Naive B cell (primary cell): ENCODE measurements around the gene RNF144A. TPM values are rescaled to one million over a fixed set of nuclear protein-coding genes. Genes with fewer than 3 reads are reported as not detected.
"Not testable (repeated sequence)": the region's sequence is repeated elsewhere in the genome, so short reads cannot be mapped to it uniquely, and the experiment has no call there.

Experiments used
- ATAC-seq, 2 donors: fragments of 150-1000 bp; cut with Tn5 transposase; 2 replicates each; pipeline ENCODE4 v1.10.0; 2021; ENCODE audit warnings: low read depth in 2 of 2, mild to moderate bottlenecking in 2 of 2, moderate library complexity in 2 of 2
- DNase-seq: peaks from one replicate; pipeline ENCODE4 v3.0.0; 2022
- H3K27ac Mint-ChIP-seq, 6 donors: one replicate each; pipeline ENCODE4 v1.8.0; 2020 to 2022; ENCODE audit warnings: mild to moderate bottlenecking in 6 of 6, mixed read lengths in 6 of 6, moderate library complexity in 5 of 6, inconsistent platforms in 2 of 6
- H3K27me3 Mint-ChIP-seq, 3 donors: one replicate each; pipeline ENCODE4 v1.8.0; 2021 to 2022; ENCODE audit warnings: mixed read lengths in 3 of 3, mild to moderate bottlenecking in 1 of 3
- H3K36me3 Mint-ChIP-seq, 2 donors: one replicate each; pipeline ENCODE4 v1.8.0; 2020 to 2022; ENCODE audit warnings: mixed read lengths in 2 of 2, inconsistent platforms in 1 of 2, mild to moderate bottlenecking in 1 of 2
- H3K4me1 Mint-ChIP-seq, 3 donors: one replicate each; pipeline ENCODE4 v1.8.0; 2020 to 2022; ENCODE audit warnings: mixed read lengths in 3 of 3, inconsistent platforms in 1 of 3, mild to moderate bottlenecking in 1 of 3, moderate library complexity in 1 of 3
- H3K4me3 Mint-ChIP-seq, 8 donors: one replicate each; pipeline ENCODE4 v1.8.0; 2020 to 2022; ENCODE audit warnings: mild to moderate bottlenecking in 8 of 8, mixed read lengths in 8 of 8, moderate library complexity in 8 of 8, inconsistent platforms in 2 of 8
- H3K9me3 Mint-ChIP-seq, 7 donors: one replicate each; pipeline ENCODE4 v1.8.0; 2020 to 2022; ENCODE audit warnings: mixed read lengths in 7 of 7, mild to moderate bottlenecking in 5 of 7, inconsistent platforms in 2 of 7, moderate library complexity in 1 of 7
- polyA plus RNA-seq, 6 donors: library from polyadenylated mRNA; unstranded; fragments of 300-500 nt; fragmentation: Illumina TruSeq; gene quantifications; one replicate each; pipeline ENCODE4 v1.2.3, GENCODE V29; 2021; ENCODE audit warnings: low read depth in 6 of 6

RNF144A gene
- polyA plus RNA-seq, 6 donors from 2014 or later: 0.04 to 0.92 (median 0.16) TPM; not detected in 1

DNA sequence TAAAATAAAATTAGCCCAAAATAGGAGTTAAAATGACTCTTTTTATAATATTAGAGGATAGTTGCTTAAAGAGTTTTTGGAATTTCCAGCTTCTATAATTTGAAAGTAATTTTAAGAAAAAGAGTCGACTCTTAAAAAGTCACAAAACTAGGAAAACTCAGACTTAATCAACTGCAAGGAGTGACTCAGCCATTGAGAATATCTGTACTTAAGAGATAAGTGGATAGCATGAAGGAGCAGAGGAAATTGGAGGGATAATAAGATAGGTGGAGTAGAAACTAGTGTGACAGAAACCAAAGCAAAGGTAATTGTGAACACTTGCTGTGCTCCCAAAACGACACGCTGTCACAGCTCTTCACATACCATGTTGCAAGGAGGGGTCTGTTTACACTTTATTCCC, 31.2 kb upstream of the RNF144A start:
- Mint-ChIP-seq H3K27ac (no peak overlapping the region), H3K36me3 (no peaks in the 10 kb centered on the region), H3K4me3 (no peak overlapping the region), H3K9me3 (no peaks in the 10 kb centered on the region), H3K4me1 (no peaks in the 10 kb centered on the region), H3K27me3 (peaks cover 0 to 20% (median 7%) of the 10 kb centered on the region in 3 donors)
- DNase-seq: no peak
- ATAC-seq: no peak

DNA sequence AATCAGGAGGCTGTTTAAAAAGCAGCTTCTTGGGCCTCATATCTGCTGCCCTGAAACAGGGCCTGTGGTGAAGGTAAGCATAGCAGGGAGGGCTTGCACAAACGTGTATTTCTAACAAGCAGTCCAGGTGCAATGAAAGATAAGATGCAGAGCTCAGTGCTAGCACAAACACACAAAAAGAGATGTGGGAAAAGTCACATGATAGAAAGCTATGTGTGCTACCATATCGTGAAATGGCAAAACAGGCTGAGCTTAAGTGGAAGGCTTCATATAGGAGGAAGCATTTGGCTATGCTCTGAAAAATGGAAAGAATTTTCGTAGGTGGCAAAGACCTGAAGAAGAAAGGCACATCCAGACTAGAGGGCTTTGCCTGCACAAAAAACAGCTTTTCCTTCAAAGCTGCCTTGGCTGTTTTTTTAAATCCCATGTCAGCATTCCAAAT, 29.4 kb upstream of the RNF144A start:
- DNase-seq (no peak), ATAC-seq (no peak)
- Mint-ChIP-seq H3K27me3 (peaks cover 0 to 9% (median 0%) of the 10 kb centered on the region in 3 donors), H3K36me3 (no peaks in the 10 kb centered on the region), H3K4me1 (no peaks in the 10 kb centered on the region), H3K4me3 (no peak overlapping the region), H3K27ac (no peak overlapping the region), H3K9me3 (no peaks in the 10 kb centered on the region)

DNA sequence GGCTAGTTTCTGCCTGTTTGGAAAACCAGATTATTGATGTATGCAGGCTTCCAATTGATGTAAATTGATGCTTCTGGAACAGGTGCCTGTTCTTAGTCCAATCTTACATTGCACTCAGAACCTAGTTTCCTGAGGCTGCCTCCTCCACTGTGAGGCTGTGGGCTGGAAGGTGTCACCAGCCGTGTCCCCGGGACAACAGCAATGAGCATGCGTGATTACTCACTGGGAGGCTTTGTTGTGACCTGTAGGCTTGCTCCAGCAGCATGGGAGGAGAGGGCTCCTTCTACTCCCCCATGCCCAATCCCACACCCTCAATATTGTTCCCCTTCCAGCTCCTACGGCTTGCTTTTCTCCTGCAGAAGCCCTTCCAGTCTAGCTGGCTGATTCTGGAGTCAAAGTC, 28.5 kb upstream of the RNF144A start:
- Mint-ChIP-seq H3K27ac (no peak overlapping the region), H3K4me1 (no peaks in the 10 kb centered on the region), H3K27me3 (peaks cover 0 to 7% (median 0%) of the 10 kb centered on the region in 3 donors), H3K36me3 (no peaks in the 10 kb centered on the region), H3K4me3 (no peak overlapping the region), H3K9me3 (no peaks in the 10 kb centered on the region)
- no peak for ATAC-seq
- no peak for DNase-seq

DNA sequence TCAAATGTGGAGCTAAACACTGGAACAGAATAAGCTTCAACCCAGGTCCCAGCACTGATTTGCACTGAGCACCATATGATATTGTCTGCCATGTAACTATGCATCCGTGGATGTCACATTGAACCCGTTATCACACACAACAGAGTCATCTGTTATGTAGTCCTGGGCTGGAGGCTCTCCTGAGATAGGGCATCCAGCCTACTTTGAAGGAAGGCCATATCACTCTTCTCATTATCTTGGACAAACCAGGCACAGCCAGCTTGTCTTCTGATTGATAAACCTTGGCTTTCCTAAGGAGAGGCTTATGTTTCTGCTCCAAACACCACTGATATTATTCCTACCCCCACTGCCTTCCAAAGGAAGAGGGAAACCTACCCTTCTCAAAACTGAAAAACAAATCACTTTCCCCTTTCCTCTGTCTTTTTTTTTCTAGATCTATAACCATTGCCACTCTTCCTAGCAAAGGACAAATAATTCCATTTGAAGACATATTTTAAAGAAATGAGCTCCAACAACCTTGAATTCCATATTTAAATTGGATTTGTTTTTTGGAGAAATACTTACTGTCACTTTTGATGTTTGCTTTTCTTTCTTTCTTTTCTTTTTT, 23.2 kb upstream of the RNF144A start:
- H3K36me3 Mint-ChIP-seq: no peaks in the 10 kb centered on the region
- ATAC-seq: no peak

DNA sequence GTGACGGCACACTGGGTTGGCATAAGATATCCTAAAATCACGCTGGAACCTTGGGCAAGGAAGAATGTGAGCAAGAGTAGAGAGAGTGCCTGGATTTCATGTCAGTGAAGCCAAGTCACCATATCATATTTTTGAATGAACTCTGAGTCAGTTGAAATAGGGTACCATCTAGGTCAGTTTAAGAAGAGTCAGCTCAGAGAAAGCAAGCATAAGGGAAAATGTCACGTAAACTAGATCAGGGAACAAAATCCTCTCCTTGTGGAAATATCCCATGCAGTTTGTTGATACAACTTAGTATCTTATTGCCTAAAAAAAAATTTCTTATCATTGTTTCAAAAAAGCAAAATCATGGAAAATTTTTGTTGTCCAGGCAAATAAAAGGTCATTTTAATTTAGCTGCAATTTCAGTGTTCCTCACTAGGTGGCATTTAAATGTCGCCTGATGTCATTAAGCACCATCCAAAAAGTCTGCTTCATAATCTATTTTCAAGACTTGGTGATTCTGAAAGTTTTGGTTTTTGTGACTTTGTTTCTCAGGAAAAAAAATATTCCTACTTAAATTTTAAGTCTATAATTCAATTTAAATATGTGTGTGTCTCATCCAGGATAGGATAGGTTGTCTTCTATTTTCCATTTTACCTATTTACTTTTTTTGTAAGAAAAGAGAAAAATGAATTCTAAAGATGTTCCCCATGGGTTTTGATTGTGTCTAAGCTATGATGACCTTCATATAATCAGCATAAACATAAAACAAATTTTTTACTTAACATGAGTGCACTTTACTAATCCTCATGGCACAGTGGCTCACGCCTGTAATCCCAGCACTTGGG, 20.1 kb upstream of the RNF144A start:
- Mint-ChIP-seq H3K36me3 (no peaks in the 10 kb centered on the region), H3K27me3 (no peaks in the 10 kb centered on the region), H3K9me3 (peaks cover 0 to 8% (median 2%) of the 10 kb centered on the region in 7 donors), H3K27ac (no peak overlapping the region), H3K4me1 (no peaks in the 10 kb centered on the region), H3K4me3 (no peak overlapping the region)
- no peak for ATAC-seq
- no peak for DNase-seq

More for the DNA sequence above, 23.2 kb upstream of the RNF144A start:
- DNase-seq: no peak
- H3K27ac Mint-ChIP-seq: peak overlapping the region in 1 of 6 donors; percentile 61
- no peak overlapping the region for H3K4me3 Mint-ChIP-seq
- no peaks in the 10 kb centered on the region for H3K4me1 Mint-ChIP-seq
- H3K9me3 Mint-ChIP-seq: no peaks in the 10 kb centered on the region
- no peaks in the 10 kb centered on the region for H3K27me3 Mint-ChIP-seq

- DNase-seq, H3K36me3 Mint-ChIP-seq, ATAC-seq, H3K27me3 Mint-ChIP-seq, H3K27ac Mint-ChIP-seq, H3K4me1 Mint-ChIP-seq, H3K4me3 Mint-ChIP-seq: not testable (repeated sequence)
- H3K9me3 Mint-ChIP-seq: peaks cover 0 to 20% (median 16%) of the 10 kb centered on the region in 7 donors
Observed at GRCh38 chr2:6902581-6902980, 14.6 kb upstream of the RNF144A start.

GRCh38 chr2:6905668-6906067, 11.5 kb upstream of the RNF144A start:
- no peak overlapping the region for H3K4me3 Mint-ChIP-seq
- ATAC-seq (no peak), DNase-seq (no peak)
- peaks cover 0 to 8% of the 10 kb centered on the region in 2 donors for H3K36me3 Mint-ChIP-seq
- H3K27ac Mint-ChIP-seq: no peak overlapping the region
- peaks cover 0 to 6% (median 0%) of the 10 kb centered on the region in 3 donors for H3K27me3 Mint-ChIP-seq
- peaks cover 18 to 20% (median 19%) of the 10 kb centered on the region in 3 donors for H3K4me1 Mint-ChIP-seq
- H3K9me3 Mint-ChIP-seq: peaks cover 0 to 20% (median 16%) of the 10 kb centered on the region in 7 donors

DNA sequence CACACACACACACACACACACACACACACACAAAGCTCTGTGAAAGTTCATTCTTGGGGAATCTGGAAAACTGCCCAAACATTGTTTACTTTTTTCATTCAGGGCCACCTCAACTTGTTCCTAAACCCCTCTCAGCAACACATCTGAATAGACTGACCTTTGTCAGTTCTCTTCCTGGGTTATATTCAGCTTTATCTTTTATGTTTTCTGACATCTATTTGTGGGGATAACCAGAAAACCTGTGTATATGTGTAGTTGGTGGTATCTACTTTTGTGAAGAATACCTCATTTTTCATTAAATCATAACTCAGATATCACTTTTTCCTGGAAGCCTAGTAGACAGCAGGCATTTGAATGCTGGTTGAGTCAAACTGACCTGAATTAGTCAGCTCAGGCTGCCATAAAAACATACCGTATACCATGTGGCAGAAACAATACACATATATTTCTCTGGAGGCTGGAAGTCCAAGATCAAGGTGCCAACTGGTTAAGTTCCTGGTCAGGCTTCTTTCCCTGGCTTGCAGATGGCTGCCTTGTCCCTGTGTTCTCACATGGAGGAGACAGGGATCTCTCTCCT, 11.0 kb upstream of the RNF144A start:
- no peak for ATAC-seq
- Mint-ChIP-seq H3K36me3 (peaks cover 0 to 8% of the 10 kb centered on the region in 2 donors), H3K4me3 (no peak overlapping the region), H3K27me3 (peaks cover 0 to 6% (median 0%) of the 10 kb centered on the region in 3 donors), H3K4me1 (peaks cover 24 to 26% (median 24%) of the 10 kb centered on the region in 3 donors), H3K27ac (no peak overlapping the region), H3K9me3 (peaks cover 0 to 20% (median 16%) of the 10 kb centered on the region in 7 donors)
- no peak for DNase-seq

GRCh38 chr2:6908291-6908690, 8.9 kb upstream of the RNF144A start:
- no peak for DNase-seq
- Mint-ChIP-seq H3K4me1 (peaks cover 25 to 26% (median 26%) of the 10 kb centered on the region in 3 donors), H3K27ac (peak overlapping the region in 1 of 6 donors; percentile 19), H3K27me3 (peaks cover 0 to 5% (median 0%) of the 10 kb centered on the region in 3 donors), H3K36me3 (peaks cover 0 to 5% of the 10 kb centered on the region in 2 donors), H3K4me3 (no peak overlapping the region), H3K9me3 (peaks cover 0 to 6% (median 3%) of the 10 kb centered on the region in 7 donors)
- ATAC-seq: no peak

- ATAC-seq (peak; percentile 86), DNase-seq (peak; percentile 33)
- H3K27ac Mint-ChIP-seq: peak overlapping the region in 3 of 6 donors; percentile 6 to 19 (median 15)
- no peaks in the 10 kb centered on the region for H3K9me3 Mint-ChIP-seq
- peak overlapping the region; percentile 3 to 76 (median 58) for H3K4me3 Mint-ChIP-seq
- H3K4me1 Mint-ChIP-seq: peaks cover 26 to 31% (median 30%) of the 10 kb centered on the region in 3 donors
- H3K36me3 Mint-ChIP-seq: no peaks in the 10 kb centered on the region
- peaks cover 0 to 9% (median under 1%) of the 10 kb centered on the region in 3 donors for H3K27me3 Mint-ChIP-seq
Observed at GRCh38 chr2:6909431-6910385, 7.5 kb upstream of the RNF144A start.

- Mint-ChIP-seq H3K4me1 (peaks cover 26 to 31% (median 30%) of the 10 kb centered on the region in 3 donors), H3K4me3 (no peak overlapping the region), H3K27me3 (peaks cover 0 to 16% (median 6%) of the 10 kb centered on the region in 3 donors), H3K36me3 (no peaks in the 10 kb centered on the region), H3K27ac (peak overlapping the region in 1 of 6 donors; percentile 47), H3K9me3 (no peaks in the 10 kb centered on the region)
- no peak for DNase-seq
- ATAC-seq: no peak
Observed at GRCh38 chr2:6911721-6912120, 5.5 kb upstream of the RNF144A start.

DNA sequence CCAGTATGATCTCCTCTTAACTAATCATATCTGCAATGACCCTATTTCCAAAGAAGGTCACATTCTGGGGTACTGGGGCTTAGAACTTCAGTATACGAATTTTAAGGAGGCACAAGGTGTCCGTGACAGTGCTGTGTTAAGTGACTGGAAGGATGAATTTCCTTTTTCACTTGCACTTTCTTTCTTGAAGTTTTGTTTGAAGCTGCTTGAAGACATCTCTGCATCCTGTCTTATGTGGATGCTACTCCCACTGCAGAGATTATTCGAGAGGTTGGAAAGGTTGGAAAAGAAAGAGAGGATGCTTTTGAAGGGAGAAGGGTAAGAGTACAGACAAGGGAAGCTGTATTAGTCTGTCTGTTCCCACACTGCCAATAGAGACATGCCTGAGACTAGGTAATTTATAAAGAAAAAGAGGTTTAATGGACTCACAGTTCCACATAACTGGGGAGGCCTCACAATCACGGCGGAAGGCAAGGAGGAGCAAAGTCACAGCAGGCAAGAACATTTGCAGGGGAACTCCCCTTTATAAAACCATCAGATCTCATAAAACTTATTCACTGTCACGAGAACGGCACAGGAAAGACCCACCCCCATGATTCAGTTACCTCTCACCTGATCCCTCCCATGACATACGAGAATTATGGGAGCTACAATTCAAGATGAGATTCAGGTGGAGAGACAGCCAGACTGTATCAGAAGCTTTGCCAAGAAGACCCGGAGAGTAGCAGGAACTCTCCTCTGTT, 3.6 kb upstream of the RNF144A start:
- no peak for DNase-seq
- peak overlapping the region in 2 of 8 donors; percentile 36 to 39 for H3K4me3 Mint-ChIP-seq
- H3K36me3 Mint-ChIP-seq: no peaks in the 10 kb centered on the region
- peaks cover 26 to 31% (median 30%) of the 10 kb centered on the region in 3 donors for H3K4me1 Mint-ChIP-seq
- H3K27ac Mint-ChIP-seq: no peak overlapping the region
- ATAC-seq: no peak
- peaks cover 1 to 17% (median 6%) of the 10 kb centered on the region in 3 donors for H3K27me3 Mint-ChIP-seq
- no peaks in the 10 kb centered on the region for H3K9me3 Mint-ChIP-seq
